Measurements from ENCODE around the gene KDM6A.
"Not testable (repeated sequence)": the region's sequence is repeated elsewhere in the genome, so short reads cannot be mapped to it uniquely, and the experiment has no call there.

KDM6A gene

GRCh38 chrX:44872821-44873414 is at the start of gene KDM6A:
Gene KDM6A (plus strand): TSS chrX:44873188. CDS start chrX:44873552, 364 bp downstream.
- peak within 1 kb of the TSS; percentile 88 for H3K27ac ChIP-seq
- TF ChIP-seq ZFX (IDR thresholded peaks at IDR 0.05; ENCODE audit: borderline replicate concordance): no peak
- TF ChIP-seq, protein P1, sequence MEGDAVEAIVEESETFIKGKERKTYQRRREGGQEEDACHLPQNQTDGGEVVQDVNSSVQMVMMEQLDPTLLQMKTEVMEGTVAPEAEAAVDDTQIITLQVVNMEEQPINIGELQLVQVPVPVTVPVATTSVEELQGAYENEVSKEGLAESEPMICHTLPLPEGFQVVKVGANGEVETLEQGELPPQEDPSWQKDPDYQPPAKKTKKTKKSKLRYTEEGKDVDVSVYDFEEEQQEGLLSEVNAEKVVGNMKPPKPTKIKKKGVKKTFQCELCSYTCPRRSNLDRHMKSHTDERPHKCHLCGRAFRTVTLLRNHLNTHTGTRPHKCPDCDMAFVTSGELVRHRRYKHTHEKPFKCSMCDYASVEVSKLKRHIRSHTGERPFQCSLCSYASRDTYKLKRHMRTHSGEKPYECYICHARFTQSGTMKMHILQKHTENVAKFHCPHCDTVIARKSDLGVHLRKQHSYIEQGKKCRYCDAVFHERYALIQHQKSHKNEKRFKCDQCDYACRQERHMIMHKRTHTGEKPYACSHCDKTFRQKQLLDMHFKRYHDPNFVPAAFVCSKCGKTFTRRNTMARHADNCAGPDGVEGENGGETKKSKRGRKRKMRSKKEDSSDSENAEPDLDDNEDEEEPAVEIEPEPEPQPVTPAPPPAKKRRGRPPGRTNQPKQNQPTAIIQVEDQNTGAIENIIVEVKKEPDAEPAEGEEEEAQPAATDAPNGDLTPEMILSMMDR (IDR thresholded peaks at IDR 0.05): no peak

DNA sequence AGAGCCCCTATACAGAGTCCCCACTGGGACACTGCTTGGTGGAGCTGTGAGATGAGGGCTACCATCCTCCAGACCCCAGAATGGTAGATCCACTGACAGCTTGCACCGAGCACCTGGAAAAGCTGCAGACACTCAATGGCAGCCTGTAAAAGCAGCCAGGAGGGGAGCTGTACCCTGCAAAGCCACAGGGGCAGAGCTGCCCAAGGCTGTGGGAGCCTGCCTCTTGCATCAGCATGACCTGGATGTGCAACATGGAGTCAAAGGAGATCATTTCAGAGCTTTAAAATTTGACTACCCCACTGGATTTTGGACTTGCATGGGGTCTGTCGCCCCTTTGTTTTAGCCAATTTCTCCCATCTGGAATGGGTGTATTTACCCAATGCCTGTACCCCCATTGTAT is 49.8 kb upstream of the KDM6A start:
- not testable (repeated sequence) for H3K27ac ChIP-seq

DNA sequence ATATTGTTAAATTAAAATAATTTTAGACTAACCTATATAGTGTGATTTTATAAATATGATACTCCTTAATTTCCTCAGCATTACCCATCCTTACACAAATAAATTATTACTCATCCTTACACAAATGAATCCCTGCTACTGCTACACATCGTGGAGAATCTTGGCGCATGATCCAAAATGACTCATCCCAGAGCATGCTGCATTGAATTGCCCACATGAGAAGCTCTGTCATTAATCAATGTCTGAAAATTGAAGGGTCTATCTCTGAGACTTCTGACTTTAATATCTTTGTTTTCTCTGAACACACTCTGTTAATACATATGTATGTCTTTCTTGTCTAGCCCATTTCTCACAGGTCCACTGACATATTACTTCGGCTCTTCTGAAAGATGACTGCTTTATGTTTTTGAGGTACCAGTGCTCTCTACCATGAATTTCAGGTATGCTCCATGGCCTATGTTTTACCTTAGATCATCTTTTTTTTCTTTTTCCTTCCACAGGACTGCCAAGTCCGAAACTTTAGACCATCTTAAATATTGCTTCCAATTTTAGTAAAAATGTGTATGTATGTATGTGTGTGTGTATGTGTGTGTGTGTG is 44.9 kb upstream of the KDM6A start:
- TF ChIP-seq, protein P1 (IDR thresholded peaks at IDR 0.05): no peak
- no peak for TF ChIP-seq ZFX (IDR thresholded peaks at IDR 0.05; ENCODE audit: borderline replicate concordance)
- H3K27ac ChIP-seq: no peak overlapping the region

DNA sequence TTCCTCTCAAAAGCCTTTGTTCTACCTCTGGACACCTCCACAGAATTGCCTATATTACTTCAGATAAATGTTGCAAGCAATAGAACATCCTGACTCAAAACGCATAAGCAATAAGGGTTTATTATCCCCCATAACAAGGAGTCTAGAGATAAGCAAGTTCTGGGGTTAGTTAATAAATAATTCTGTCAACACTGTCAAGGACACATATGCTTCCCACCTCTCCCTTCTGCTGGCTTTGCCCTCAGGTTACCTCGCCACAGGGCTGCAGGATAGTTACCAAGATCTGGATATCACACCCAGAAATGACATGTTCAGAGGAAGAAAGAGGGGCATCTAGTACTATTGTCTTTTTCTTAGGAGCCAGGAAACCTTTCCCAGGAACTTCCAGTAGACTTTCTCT is 43.2 kb upstream of the KDM6A start:
- no peak overlapping the region for H3K27ac ChIP-seq
- TF ChIP-seq, protein P1 (IDR thresholded peaks at IDR 0.05): no peak
- no peak for TF ChIP-seq ZFX (IDR thresholded peaks at IDR 0.05; ENCODE audit: borderline replicate concordance)

DNA sequence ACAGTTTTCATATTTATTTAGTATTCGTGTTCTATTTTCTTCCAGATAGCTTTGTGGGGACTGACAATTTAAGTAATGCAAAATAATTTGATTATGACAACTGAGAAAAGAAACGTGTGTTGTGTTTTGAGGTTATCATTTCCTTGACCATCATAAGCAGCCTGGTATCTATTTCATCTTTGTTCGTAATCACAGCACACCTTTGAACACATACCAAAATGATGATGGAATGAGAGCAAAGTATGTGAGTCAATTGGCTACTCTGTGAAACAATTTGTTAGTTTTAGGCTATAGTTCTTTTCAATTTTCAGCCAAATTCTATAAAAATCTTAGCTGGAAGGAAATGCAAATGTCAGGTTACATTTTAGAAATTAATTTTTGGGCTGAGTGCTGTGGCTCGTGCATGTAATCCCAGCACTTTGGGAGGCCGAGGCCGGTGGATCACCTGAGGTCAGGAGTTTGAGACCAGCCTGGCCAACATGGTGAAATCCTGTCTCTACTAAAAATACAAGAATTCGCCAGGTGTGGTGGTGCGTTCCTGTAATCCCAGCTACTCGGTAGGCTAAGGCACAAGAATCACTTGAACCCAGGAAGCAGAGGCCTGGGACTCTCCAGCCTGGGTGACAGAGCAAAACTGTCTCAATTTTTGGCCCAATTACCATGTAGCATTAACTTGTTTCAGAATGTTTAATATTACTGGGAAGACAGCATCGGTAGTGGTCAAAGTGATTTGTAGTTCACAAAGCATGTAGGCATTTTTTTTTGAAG is 30.3 kb upstream of the KDM6A start:
- no peak overlapping the region for H3K27ac ChIP-seq
- TF ChIP-seq, protein P1 (IDR thresholded peaks at IDR 0.05): no peak
- no peak for TF ChIP-seq ZFX (IDR thresholded peaks at IDR 0.05; ENCODE audit: borderline replicate concordance)

DNA sequence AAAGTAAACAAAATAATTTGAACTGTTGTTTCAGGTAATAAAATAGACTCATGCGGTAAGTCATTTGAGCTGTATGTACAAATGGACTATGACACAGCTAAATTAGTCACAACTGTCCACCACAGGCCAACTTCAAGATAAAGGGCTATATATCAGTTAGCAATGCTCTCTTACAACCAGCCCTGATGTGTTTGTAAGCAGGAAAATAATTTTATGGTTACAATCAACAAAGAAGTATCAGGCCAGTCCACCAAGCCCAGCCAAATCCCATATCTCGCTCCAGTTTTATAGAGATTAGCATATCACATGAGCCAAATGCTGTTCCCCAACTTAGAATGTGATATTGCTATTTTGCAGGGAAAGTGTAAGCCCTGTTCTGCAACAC is 29.7 kb upstream of the KDM6A start:
- H3K27ac ChIP-seq: no peak overlapping the region
- TF ChIP-seq ZFX (IDR thresholded peaks at IDR 0.05; ENCODE audit: borderline replicate concordance): no peak
- TF ChIP-seq, protein P1 (IDR thresholded peaks at IDR 0.05): no peak

GRCh38 chrX:44843753-44844152 is 29.2 kb upstream of the KDM6A start, which contains the start of gene DUSP21:
Gene DUSP21 (plus strand): TSS chrX:44844021. CDS start chrX:44844133, 112 bp downstream.
- H3K27ac ChIP-seq: no peak within 1 kb of the TSS
- no peak for TF ChIP-seq ZFX (IDR thresholded peaks at IDR 0.05; ENCODE audit: borderline replicate concordance)
- TF ChIP-seq, protein P1 (IDR thresholded peaks at IDR 0.05): no peak

Data from 22Rv1 (cell line).